GM21390 (cell line): ENCODE measurements around the gene KIF6.
"Not testable (repeated sequence)": the region's sequence is repeated elsewhere in the genome, so short reads cannot be mapped to it uniquely, and the experiment has no call there.

Experiments
- ATAC-seq: cut with Tn5 transposase; IDR thresholded peaks from one replicate; pipeline ENCODE4 v1.9.1; 2021; ENCODE audit not compliant: unreplicated experiment

The KIF6 gene

GRCh38 chr6:39300739-39301138 lies 424.5 kb downstream of the KIF6 start:
- ATAC-seq: no peak

- ATAC-seq: no peak
Measured at GRCh38 chr6:39298061-39298460, 427.1 kb downstream of the KIF6 start.

GRCh38 chr6:39296745-39297640 lies 428.2 kb downstream of the KIF6 start:
- no peak for ATAC-seq

GRCh38 chr6:39295611-39296011 lies 429.6 kb downstream of the KIF6 start:
- ATAC-seq: no peak

GRCh38 chr6:39294899-39295298 lies 430.3 kb downstream of the KIF6 start:
- no peak for ATAC-seq

GRCh38 chr6:39294133-39294532 lies 431.1 kb downstream of the KIF6 start:
- ATAC-seq: no peak

- ATAC-seq: no peak
Measured at GRCh38 chr6:39292637-39293036, 432.6 kb downstream of the KIF6 start.

GRCh38 chr6:39289490-39289889 lies 435.7 kb downstream of the KIF6 start:
- ATAC-seq: no peak

GRCh38 chr6:39287601-39288000 lies 437.6 kb downstream of the KIF6 start:
- no peak for ATAC-seq

GRCh38 chr6:39286596-39286995 lies 438.6 kb downstream of the KIF6 start:
- ATAC-seq: not testable (repeated sequence)

GRCh38 chr6:39282774-39283173 lies 442.4 kb downstream of the KIF6 start:
- no peak for ATAC-seq

GRCh38 chr6:39281312-39281980 lies 443.8 kb downstream of the KIF6 start:
- ATAC-seq: no peak

GRCh38 chr6:39280247-39280731 lies 444.9 kb downstream of the KIF6 start:
- no peak for ATAC-seq
